Stomach (tissue), 9 donors: ENCODE results near the gene DCP1A. TPM values are rescaled to one million over a fixed set of nuclear protein-coding genes. Genes with fewer than 3 reads are reported as not detected.
"Not testable (repeated sequence)": the region's sequence is repeated elsewhere in the genome, so short reads cannot be mapped to it uniquely, and the experiment has no call there.

Experiments used
- DNase-seq, 2 donors: peaks; one replicate each; pipeline versions ENCODE4 v3.0.0 to v3.0.0-alpha.2; 2013 to 2019
- H3K27ac ChIP-seq, 5 donors: fragments of 200-600 bp in 4 of 5; sonication (generic) in 4 of 5; one replicate each; pipeline ENCODE4 v1.5.1; 2013 to 2019; ENCODE audit warnings: mild to moderate bottlenecking in 1 of 5, moderate library complexity in 1 of 5
- H3K27me3 ChIP-seq, 3 donors: fragments of 200-600 bp; sonication (generic); one replicate each; pipeline ENCODE4 v1.5.1; 2017 to 2019; ENCODE audit warnings: mixed run types in 1 of 3
- H3K36me3 ChIP-seq, 4 donors: fragments of 200-600 bp; sonication (generic); 1 replicate in 3 of 4; 2 replicates in 1 of 4; pipeline ENCODE4 v1.5.1; 2016 to 2019
- H3K4me1 ChIP-seq, 4 donors: fragments of 200-600 bp; sonication (generic); one replicate each; pipeline ENCODE4 v1.5.1; 2016 to 2019
- H3K4me3 ChIP-seq, 4 donors: fragments of 200-600 bp; sonication (generic) in 3 of 4; one replicate each; pipeline ENCODE4 v1.5.1; 2016 to 2019; ENCODE audit warnings: mild to moderate bottlenecking in 1 of 4
- H3K9me3 ChIP-seq, 4 donors: fragments of 200-600 bp; sonication (generic); one replicate each; pipeline ENCODE4 v1.5.1; 2016 to 2019
- EP300 ChIP-seq: sonication (generic); formaldehyde crosslinking; IDR thresholded peaks from one replicate; pipeline ENCODE4 v1.6.1; 2017; ENCODE audit warnings: antibody characterized with exemption
- POLR2A ChIP-seq, 4 donors: fragments of 450-650 bp; IDR thresholded peaks; one replicate each; pipeline ENCODE4 v1.6.1; 2016; ENCODE audit warnings: antibody characterized with exemption in 4 of 4, control low read depth in 2 of 4, mild to moderate bottlenecking in 1 of 4, moderate library complexity in 1 of 4
- POLR2AphosphoS5 ChIP-seq, 3 donors: sonication (generic); formaldehyde crosslinking; IDR thresholded peaks; one replicate each; pipeline ENCODE4 v1.6.1; 2016; ENCODE audit warnings: antibody characterized with exemption in 3 of 3
- WGBS, 5 donors: extraction: QIAGEN DNeasy Blood & Tissue Kit in 3 of 5; methylation state at CpG; one replicate each; pipeline versions ENCODE4 v1.1.5 to v1.1.7; 2013 to 2018; 5-methylcytosine and 5-hydroxymethylcytosine counted together
- intact Hi-C: fragments of 100-400 bp; cut with DNase I; formaldehyde crosslinking; loops from one replicate; pipeline ENCODE4 v1.15.1; 2023; ENCODE audit warnings: low total_unique reads
- polyA plus RNA-seq, 3 donors: library from polyadenylated mRNA; stranded (reverse); fragments of 200-250 nt; gene quantifications; one replicate each; pipeline ENCODE4 v1.2.3, GENCODE V29; 2013
- total RNA-seq, 5 donors: library from RNA; depleted of rRNA; stranded (reverse); fragments of >200 nt; gene quantifications; one replicate each; pipeline versions ENCODE4 v1.1.0 to v1.2.3, GENCODE V29; 2014 to 2016
- TF ChIP-seq, protein P1 (sequence below), 7 experiments: fragments of 450-650 bp in 4 of 7; fragments of 200-600 bp in 3 of 7; sonication (generic) in 3 of 7; IDR thresholded peaks; one replicate each; pipeline ENCODE4 v1.5.1; 2016 to 2019; ENCODE audit warnings: antibody characterized with exemption in 7 of 7, control low read depth in 2 of 7, mild to moderate bottlenecking in 1 of 7
- donor health status: healthy with polysubstance abuse.
- donor health status: Bipolar disorder and iron deficiency.
- donor health status: healthy.

DCP1A gene
- total and polyA plus RNA-seq, 8 donors: 4.5 to 20.6 (median 11.2) TPM

DNA sequence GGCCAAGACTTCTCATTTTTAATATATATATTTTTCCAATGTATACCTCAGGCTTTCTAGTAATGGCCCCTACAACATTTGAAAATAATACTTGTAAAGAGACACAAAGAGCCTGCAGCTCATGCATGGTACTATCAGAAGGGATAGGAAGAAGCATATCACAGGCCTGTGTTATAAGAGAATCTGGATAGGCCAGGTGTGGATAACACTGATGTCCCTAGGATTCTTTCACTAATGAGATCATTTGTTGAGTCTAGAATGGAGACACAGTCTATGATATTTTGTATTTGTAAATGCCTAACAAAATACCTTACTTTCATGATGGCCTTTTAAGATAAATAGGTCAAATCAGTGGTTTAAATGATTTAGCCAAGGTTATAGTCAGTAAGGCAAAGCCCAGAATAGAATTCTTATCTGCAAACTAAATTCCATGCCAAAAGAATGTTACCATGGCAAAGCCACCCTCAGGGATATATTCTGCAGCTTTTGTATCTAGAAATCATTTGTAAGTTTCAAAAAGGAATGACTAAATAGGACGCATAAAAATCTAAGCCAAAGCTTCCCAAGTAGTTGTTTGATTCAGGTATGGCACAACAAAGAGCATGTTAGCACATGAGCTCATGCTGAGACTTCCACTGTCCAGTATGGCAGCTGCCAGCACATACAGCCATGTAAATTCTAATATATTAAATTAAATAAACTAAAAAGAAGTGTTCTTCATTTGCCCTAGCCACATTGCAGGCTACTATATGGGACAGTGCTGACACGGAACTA lies 10.0 kb downstream of the DCP1A start:
- 77 to 89% (median 78%) methylated on average over 2 of the region's 2 CpGs for WGBS, 5 donors
- TF ChIP-seq POLR2AphosphoS5 (IDR thresholded peaks at IDR 0.05): no peak
- no peak for TF ChIP-seq EP300
- Histone ChIP-seq H3K36me3 (peaks cover 11 to 91% (median 86%) of the 10 kb centered on the region in 4 donors), H3K4me1 (peaks cover under 1 to 22% (median 3%) of the 10 kb centered on the region in 4 donors), H3K27me3 (no peaks in the 10 kb centered on the region), H3K9me3 (no peaks in the 10 kb centered on the region), H3K27ac (no peak overlapping the region), H3K4me3 (no peak overlapping the region)
- no peak for DNase-seq
- intact Hi-C loops: no loop called here

DNA sequence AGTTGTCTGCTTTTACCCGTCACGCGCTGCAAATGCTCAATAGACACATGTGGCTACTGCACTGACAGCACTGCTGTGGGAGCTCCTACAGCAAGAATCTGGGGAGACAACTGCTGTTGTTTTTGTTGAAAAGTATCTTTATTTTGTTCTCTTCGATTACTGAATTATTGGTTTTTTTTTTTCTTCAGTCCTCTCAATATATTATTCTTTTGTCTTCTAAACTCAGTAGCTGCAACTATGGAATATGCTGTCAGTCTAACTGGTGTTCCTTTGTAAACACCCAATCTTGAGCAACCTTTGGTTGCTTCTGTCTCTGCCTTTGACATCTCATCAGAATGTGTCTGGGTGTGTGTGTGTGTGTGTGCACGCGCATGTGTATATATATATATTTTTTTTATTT lies 12.6 kb downstream of the DCP1A start:
- Histone ChIP-seq H3K36me3 (peaks cover 0 to 79% (median 76%) of the 10 kb centered on the region in 4 donors), H3K27me3 (no peaks in the 10 kb centered on the region), H3K4me3 (no peak overlapping the region), H3K27ac (no peak overlapping the region), H3K9me3 (no peaks in the 10 kb centered on the region), H3K4me1 (peaks cover 0 to 19% (median 3%) of the 10 kb centered on the region in 4 donors)
- intact Hi-C loops: no loop called here
- no peak for DNase-seq
- 95 to 97% (median 96%) methylated on average over 6 of the region's 6 CpGs for WGBS, 5 donors
- TF ChIP-seq POLR2A (IDR thresholded peaks at IDR 0.05): no peak
- TF ChIP-seq EP300: no peak
- TF ChIP-seq POLR2AphosphoS5 (IDR thresholded peaks at IDR 0.05): no peak
- TF ChIP-seq, protein P1, sequence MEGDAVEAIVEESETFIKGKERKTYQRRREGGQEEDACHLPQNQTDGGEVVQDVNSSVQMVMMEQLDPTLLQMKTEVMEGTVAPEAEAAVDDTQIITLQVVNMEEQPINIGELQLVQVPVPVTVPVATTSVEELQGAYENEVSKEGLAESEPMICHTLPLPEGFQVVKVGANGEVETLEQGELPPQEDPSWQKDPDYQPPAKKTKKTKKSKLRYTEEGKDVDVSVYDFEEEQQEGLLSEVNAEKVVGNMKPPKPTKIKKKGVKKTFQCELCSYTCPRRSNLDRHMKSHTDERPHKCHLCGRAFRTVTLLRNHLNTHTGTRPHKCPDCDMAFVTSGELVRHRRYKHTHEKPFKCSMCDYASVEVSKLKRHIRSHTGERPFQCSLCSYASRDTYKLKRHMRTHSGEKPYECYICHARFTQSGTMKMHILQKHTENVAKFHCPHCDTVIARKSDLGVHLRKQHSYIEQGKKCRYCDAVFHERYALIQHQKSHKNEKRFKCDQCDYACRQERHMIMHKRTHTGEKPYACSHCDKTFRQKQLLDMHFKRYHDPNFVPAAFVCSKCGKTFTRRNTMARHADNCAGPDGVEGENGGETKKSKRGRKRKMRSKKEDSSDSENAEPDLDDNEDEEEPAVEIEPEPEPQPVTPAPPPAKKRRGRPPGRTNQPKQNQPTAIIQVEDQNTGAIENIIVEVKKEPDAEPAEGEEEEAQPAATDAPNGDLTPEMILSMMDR (IDR thresholded peaks at IDR 0.05): no peak

- peaks cover 0 to 32% (median 17%) of the 10 kb centered on the region in 4 donors for H3K4me1 ChIP-seq
- H3K27me3 ChIP-seq: no peaks in the 10 kb centered on the region
- H3K27ac ChIP-seq: no peak overlapping the region
- WGBS, 5 donors: 94 to 100% (median 100%) methylated on average over 1 of the region's 1 CpG
- no peak for TF ChIP-seq POLR2A (IDR thresholded peaks at IDR 0.05)
- TF ChIP-seq POLR2AphosphoS5 (IDR thresholded peaks at IDR 0.05): no peak
- TF ChIP-seq, protein P1 (IDR thresholded peaks at IDR 0.05): no peak
- TF ChIP-seq EP300: no peak
- H3K4me3 ChIP-seq: no peak overlapping the region
- H3K36me3 ChIP-seq: peaks cover 0 to 59% (median 58%) of the 10 kb centered on the region in 4 donors
- intact Hi-C loops: no loop called here
- no peaks in the 10 kb centered on the region for H3K9me3 ChIP-seq
- no peak for DNase-seq
These were observed 15.5 kb downstream of the DCP1A start for GRCh38 chr3:53331871-53332270.

GRCh38 chr3:53329897-53330296 lies 17.4 kb downstream of the DCP1A start:
- no peak for DNase-seq
- Histone ChIP-seq H3K4me1 (peaks cover 0 to 35% (median 21%) of the 10 kb centered on the region in 4 donors), H3K36me3 (peaks cover 0 to 52% (median 50%) of the 10 kb centered on the region in 4 donors), H3K4me3 (no peak overlapping the region), H3K27me3 (no peaks in the 10 kb centered on the region), H3K27ac (no peak overlapping the region), H3K9me3 (no peaks in the 10 kb centered on the region)
- 71 to 94% (median 91%) methylated on average over 1 of the region's 1 CpG for WGBS, 5 donors
- intact Hi-C loops: no loop called here
- TF ChIP-seq, protein P1 (IDR thresholded peaks at IDR 0.05): no peak
- TF ChIP-seq EP300: no peak
- TF ChIP-seq POLR2AphosphoS5 (IDR thresholded peaks at IDR 0.05): no peak
- no peak for TF ChIP-seq POLR2A (IDR thresholded peaks at IDR 0.05)

DNA sequence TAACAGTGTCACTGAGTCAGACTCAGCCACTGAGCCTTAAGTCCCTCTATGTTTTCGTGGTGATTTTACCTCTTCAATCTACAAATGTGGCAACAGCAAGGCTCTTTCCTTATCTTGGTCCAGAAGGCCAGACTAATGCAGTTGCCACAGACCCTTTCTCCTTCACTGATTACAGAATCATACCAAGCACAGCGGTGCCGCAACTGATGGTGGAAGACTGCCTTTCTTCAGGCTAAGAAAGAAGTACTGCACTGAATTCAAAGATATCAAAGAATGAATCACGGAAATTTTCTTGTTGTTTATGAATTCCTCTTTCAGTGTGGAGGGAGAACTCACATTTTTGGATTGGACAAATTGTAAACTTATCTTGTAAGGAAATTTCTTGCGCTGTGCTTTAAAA lies 18.6 kb downstream of the DCP1A start:
- 41 to 55% (median 43%) methylated on average over 5 of the region's 5 CpGs for WGBS, 5 donors
- intact Hi-C loops: no loop called here
- no peaks in the 10 kb centered on the region for H3K9me3 ChIP-seq
- peak overlapping the region in 4 of 5 donors; percentile 1 to 59 (median 20) for H3K27ac ChIP-seq
- H3K27me3 ChIP-seq: no peaks in the 10 kb centered on the region
- DNase-seq: peak in 1 of 2 donors; percentile 26
- peaks cover 0 to 47% (median 40%) of the 10 kb centered on the region in 4 donors for H3K36me3 ChIP-seq
- no peak overlapping the region for H3K4me3 ChIP-seq
- H3K4me1 ChIP-seq: peaks cover 6 to 46% (median 26%) of the 10 kb centered on the region in 4 donors
- TF ChIP-seq POLR2A (IDR thresholded peaks at IDR 0.05): no peak
- TF ChIP-seq, protein P1 (IDR thresholded peaks at IDR 0.05): no peak
- TF ChIP-seq EP300: no peak
- TF ChIP-seq POLR2AphosphoS5 (IDR thresholded peaks at IDR 0.05): no peak

DNA sequence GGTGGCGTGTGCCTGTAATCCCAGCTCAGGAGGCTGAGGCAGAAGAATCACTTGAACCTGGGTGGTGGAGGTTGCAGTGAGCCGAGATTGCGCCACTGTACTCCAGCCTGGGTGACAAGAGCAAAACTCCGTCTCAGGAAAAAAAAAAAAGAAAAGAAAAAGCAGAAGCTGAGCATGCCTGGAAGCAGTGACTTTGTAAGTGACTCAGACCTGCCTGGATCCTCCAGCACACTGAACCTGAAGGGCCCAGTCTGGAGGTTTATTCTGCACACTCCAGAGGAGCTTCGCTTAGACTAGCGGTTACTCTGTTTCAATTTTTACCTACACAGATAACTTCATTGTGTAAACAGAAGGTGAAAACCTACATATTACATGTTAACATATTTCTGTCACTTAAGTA lies 19.4 kb downstream of the DCP1A start:
- H3K27me3 ChIP-seq, H3K9me3 ChIP-seq, H3K4me3 ChIP-seq, intact Hi-C loops: not testable (repeated sequence)
- peaks cover 6 to 52% (median 29%) of the 10 kb centered on the region in 4 donors for H3K4me1 ChIP-seq
- 51 to 64% (median 55%) methylated on average over 6 of the region's 6 CpGs for WGBS, 5 donors
- peak in 1 of 2 donors; percentile 21 for DNase-seq
- peaks cover 0 to 39% (median 32%) of the 10 kb centered on the region in 4 donors for H3K36me3 ChIP-seq
- H3K27ac ChIP-seq: peak overlapping the region in 2 of 5 donors; percentile 21 to 59
